LoVo (cell line): ENCODE results near the gene TMEM184B.
A peak's percentile ranks its signal among the peaks of the same experiment; 100 is the strongest.
"Not testable (repeated sequence)": the region's sequence is repeated elsewhere in the genome, so short reads cannot be mapped to it uniquely, and the experiment has no call there.

Source experiments
- DNase-seq: peaks from one replicate; pipeline ENCODE4 v3.0.0-alpha.2; 2016; ENCODE audit warnings: low spot score

The TMEM184B gene

DNA sequence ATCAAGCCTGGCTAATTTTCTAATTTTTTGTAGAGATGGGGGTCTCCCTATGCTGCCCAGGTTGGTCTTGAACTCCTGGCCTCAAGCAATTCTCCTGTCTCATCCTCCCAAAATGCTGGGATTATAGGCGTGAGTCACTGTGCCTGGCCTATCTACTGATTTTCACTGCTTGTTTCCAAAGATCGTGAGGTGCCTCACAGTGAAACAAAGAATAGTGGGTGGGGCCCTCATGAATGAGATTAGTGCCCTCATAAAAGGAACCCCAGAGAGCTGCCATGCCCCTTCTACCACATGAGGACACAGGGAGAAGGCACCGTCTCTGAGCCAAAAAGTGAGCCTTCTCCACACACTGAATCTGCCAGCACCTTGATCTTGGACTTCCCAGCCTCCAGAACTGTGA lies 23.5 kb downstream of the TMEM184B start:
- peak; percentile 38 for DNase-seq

DNA sequence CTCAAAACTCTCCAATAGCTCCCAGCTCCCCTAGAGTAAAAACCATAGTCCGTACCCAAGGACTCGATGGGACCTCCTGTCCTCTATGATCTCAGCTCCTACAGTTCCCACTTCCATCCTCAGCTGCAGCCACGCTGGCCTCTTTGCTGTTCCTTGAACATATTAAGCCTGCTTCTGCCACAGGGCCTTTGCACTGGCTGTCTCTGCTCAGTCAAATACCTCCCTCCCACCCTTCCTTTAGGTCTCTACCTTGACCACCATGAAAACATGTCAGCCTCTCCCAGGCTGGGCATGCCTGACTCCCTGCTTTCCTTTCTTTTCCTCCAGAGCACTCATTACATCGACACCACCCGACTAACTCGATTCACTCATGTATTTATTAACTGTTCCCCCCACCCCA lies 24.5 kb downstream of the TMEM184B start:
- DNase-seq, result no peak

DNA sequence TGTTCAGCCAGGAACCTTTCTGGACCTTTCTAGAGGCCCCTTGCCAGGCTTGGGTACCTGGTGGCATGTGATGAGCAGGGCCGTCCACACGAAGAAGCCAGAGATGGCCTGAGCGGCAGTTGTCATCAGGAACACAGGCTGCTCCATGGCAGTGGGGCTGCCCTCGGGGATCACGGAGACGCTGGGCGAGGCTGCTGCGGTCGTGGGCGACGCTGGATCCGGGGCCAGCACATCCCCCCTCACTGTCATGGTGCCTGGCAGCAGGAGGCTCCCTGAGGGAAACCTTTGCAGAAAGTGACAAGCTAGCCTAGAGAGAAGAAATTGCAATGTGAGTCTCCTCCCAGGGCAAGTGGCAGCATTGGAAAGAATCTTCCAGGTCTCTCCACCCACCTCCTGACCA lies 25.1 kb downstream of the TMEM184B start:
- no peak for DNase-seq

DNA sequence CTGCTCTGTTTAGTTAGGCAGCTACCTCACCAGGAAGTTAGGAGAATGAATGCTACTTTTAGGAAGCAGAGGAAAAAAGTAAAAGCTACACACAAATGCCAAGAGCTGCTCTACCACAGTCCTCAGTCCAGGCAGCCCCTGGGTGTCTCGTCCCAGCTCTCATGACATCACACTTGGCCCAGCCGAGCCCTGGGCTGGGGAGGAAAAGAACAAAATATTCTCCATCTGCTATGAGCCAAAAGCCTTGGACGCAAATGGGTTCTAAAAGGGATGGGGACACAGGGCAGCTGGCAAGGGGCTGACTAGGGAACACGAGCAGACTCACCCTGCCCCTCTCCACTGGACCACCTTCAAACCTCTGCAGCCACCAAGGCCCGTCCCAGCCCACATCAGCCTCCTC lies 26.1 kb downstream of the TMEM184B start:
- no peak for DNase-seq

DNA sequence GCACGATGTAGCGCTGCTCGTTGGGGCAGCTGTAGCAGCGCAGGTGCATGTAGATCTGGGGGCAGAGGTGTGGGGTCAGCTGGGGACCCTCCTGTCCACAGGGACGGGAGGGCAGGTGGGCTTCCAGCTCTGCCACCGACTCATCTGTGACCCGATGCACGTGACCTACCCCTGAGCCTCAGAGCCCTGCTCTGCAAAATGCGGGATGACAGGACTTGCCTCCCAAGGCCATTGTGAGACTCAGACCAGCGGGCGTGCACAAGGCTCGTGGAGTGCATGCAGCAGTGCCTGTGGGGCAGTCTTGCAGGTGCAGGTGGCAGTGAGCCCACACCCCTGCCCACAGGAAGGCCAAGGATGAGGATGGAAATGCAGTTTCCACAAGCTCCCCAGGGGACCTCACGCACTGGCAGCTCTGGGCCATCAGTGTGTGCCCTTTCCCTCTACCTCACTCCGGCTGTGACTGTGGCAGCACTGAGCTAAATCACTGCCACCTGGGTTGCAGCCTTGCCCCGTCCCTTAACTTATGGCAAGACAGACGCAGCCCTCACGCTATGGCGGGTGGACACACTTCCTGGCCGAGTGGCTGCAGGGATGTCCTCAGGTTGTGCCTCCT lies 26.7 kb downstream of the TMEM184B start:
- no peak for DNase-seq

DNA sequence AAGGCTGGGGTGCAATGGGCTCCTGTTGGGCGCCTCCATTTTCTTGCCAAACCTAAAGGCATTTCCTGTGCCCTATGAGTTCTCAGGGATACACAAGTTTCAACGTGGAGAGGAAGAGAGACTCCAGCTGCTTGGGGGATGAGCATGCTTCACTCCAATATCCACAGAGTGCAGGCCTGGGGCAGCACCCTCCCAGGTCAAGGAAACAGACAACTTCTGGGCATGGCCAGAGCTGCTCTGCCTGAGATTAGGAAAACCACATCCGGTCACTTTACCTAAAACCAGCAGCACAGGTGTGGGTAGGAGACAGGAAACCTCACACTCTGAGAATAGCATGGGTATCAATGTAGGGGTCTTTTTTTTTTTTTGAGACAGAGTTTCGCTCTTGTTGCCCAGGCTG lies 28.7 kb downstream of the TMEM184B start:
- DNase-seq, result no peak

DNA sequence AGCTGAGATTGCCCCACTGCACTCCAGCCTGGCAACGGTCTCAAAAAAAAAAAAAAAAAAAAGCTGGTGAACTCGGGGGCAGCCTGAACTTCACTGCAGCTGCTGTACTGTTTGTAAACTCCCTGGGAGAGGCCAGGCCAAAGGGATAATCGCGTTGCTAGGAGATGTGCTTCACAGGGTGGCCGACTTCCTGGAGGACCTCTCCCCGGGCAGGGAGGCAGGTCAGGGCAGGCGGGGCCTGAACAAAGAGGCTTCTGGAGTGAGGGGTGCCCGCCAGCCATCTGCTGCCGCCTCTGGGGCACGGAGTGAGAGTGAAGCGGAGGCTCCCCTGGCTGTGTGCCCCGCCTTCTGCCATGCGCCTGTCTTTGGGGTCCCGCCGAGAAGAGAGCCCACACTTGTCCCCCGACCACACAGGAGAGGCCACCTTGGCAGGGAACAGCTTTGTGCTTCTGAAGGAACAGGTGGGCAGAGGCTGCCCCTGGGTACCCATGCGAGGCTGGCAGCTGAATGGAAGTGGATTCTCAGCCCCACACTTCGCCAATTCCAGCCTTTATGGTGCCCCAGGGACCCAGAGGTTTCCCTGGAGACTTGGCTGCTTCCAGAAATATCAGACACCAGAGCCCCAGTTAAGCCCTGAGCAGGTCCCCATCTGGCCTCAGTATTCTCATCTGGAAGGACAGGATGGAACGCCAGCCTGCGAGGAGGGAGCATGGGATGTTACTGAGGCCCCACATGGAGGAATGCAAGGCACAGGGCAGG lies 29.6 kb downstream of the TMEM184B start:
- DNase-seq, result no peak

DNA sequence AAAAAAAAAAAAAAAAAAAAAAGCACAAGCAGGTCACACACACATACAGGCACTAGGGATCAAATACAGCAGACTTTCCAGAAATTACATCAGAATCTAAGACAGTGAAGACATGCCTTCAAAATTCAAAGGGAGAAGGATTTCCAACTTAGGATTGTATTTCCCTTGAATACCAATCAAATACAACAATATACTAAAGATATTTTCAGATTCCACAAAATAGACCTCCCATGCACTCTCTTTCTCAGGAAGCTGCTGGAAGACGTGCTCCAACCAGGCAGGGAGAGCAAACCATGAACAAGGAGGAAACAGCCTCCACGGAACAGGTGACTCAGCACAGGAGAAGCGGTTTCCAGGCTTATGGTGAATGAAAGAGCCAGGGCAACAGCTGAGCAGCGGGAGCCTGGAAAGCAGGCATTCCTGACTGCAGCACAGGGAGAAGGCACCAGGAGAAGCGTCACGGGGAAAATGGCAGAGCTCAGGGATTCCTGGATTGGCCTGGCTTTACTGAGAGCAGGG lies 32.0 kb downstream of the TMEM184B start:
- peak; percentile 17 for DNase-seq

DNA sequence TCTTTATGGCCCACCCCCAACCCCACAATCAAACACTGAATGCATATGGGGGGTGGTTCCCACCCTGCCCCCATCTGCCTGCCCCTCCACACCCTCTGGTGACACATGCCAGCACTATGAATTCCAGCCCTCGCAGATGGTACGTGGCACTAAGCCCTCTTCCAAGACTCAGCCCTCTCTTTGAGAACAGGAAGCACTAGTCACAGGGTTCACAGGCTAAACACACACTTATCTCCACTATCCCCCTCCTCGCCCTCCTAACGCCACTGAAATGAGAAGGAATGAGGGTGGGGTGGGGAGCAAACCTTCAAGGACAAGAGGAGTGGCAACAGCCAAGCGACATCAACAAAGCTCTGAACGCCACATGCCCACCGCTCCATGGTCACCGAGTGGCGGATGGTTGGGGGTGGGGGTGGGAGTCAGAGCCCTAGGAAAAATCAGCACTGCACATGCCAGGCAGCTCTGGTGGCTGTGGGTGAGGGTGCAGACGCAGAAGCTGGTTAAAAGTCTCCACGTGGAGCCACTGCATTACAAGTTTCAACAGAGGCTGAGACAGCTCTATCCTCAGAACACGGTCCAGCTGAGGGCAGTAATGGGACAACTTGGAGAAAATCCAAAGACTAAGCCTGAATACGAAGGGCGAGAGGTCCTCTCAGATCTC lies 33.6 kb downstream of the TMEM184B start:
- no peak for DNase-seq

DNA sequence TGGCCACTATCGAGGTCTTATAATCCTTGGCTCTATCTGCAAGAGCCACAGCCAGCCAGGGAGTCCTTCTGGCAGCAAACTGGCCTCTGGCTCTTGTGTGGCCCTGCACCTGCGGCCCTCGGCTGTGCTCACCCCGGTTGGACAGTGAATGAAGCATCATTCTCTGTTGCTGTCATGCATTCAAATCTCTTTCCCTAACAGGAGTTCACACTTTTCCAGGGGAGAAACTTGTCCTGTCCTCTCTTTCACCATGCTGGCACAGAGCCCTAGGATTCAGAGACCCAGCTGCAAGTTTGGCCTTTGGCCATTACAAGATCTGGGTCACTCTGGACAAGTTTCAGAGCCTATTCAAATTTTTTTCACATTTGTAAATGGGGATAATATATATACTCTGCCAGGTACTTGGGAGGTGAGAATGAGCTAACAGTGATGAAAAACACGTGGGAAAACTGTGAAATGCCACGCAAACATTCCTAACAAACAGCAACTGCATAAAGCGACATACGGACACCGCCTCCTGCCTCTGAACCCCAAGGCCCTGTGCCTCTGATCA lies 34.2 kb downstream of the TMEM184B start:
- DNase-seq, result no peak

DNA sequence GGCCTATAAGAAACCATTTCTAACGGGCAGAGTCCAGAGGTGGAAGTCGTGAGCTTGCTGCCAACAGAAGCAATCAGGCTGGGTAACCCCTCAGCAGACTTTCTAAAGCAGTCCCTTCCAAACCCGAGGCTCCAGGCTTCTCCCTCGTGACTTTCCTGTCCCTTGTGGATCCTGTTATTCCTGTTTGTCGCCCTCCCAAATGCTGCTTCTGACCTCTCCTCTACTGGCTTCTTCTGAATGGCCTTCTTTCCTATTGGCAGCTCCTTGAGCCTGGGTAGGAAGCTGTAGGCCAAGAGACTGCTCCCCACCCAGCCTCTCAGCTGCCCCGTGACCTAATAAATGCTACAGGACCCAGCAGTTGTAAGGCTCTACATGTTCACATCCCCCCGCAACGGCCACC lies 36.0 kb downstream of the TMEM184B start:
- DNase-seq, result no peak

DNA sequence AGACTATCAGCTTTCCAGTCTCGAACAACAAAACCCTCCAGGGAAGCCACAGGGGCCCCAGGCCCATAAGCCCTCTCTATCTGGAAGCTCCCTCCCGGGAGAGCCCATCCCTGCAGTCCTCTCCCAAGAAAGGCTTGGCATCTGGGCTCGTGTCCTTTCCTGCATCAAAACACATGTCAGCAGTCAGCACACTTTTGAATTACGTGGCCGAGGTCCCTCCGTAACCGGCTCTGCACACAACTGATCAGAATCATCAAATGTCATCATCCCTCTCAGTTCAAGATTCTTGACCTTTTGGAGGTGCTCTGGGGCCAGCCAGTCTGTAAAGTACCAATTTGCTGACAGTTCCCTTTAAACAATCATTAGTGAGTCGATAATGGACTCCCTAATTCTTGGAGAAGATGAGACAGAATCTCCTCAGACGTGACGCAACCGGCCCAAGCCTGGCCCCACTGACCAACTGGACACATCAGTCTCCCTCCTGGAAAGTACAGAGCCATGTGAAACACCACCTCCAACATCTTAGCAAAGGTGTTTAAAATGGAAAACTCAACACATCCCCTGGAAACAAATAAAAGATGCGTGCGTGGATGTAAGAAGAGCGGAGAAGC lies 37.5 kb downstream of the TMEM184B start:
- no peak for DNase-seq

DNA sequence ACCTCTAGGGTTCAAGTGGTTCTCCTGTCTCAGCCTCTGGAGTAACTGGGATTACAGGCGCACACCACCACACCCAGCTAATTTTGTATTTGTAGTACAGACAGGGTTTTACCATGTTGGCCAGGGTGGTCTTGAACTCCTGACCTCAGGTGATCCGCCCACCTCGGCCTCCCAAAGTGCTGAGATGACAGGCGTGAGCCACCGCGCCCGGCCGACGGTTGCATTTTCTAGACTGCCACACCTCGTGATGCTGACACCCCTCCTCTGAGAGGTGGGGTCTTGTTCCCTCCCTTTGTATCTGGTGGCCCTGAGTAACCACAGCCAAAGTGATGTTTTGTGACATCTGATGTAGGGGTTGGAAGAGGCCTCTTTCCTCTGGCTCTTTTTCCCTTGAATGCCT lies 39.0 kb downstream of the TMEM184B start:
- DNase-seq, result not testable (repeated sequence)

DNA sequence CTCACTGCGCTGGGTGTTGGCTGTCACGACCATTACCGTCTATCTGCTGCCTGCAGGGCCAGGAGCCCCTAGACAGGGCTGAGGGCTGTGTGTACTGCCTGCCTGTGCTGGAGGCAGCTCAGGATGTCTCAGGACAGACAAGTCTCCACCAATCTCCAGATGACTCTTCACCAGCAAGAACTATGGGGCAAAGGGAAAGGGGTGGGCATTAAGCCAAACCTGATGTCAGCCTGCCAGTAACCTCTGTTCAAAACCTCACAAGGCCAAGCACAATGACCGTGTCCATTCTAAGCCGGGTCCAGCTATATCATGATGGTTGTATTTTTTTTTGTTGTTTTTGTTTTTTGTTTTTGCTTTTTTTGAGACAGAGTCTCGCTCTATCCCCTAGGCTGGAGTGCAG lies 39.4 kb downstream of the TMEM184B start:
- no peak for DNase-seq

DNA sequence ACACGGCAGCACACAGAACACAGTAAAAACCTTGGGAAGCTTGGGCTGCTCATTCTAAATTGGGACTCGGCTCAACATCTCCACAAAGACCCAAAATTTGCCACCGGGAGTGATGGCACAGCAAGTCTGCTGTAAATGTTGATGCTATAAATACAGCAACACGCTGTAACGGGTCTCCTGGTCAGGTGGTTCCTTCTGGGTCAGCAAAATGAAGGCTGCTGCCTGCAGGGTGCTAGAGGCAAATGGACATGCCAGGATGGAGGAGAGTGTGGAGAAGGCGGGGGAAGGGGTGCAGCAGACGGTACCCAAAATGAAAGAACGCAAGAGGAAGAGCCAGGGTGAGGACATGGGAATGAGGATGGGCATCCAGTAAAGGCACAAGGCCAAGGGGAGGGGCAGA lies 40.6 kb downstream of the TMEM184B start:
- no peak for DNase-seq

DNA sequence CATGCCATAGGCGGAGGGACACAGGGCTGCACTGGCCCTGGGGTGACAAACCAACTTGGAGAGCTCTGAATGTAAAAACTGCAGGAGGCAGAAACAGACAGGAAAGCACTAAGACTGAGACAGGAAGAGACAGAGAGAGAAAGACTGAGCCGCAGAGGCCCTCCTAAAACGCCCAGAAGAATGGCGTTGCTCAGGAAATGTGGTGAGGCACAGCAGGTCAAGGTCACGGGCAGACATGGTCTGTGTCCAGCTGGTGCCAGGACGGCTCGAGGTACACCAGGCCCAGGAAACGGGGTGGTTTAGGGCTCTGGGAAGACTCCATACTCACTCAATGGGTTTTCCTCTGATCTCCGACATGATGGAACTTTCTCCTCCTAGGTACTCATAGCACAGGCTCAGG lies 41.9 kb downstream of the TMEM184B start:
- no peak for DNase-seq

DNA sequence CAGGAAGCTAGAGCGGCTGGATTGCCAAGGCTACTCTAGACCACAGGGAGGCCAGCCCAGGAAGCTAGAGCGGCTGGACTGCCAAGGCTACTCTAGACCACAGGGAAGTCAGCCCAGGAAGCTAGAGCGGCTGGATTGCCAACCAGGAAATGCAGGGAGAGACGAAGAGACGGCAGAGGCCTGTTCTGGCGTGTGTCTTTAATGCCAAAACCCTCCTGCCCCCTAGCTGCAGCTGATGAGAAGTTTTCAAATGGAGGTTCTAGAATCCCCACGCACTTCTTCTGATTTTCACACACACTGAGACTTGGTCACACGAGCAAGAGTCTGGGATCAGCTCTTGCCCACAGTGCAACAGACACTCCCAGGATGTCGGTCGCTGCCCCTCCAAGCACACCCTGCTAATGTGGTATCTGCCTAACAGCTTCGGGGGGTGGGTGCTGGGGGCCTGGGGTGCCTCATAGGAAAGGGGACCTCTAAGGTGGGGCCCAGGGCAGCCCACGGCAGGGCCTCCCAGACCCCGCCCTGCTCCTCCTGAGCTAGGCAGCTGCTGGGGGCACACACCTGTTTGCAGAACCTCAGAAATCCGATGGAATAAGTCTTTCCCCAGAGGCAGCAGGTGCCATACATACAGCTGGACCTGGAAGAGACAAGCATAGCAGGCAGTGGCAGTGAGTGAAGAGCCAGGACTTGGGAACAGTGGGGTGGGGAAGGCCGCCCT lies 42.5 kb downstream of the TMEM184B start:
- DNase-seq, result no peak

DNA sequence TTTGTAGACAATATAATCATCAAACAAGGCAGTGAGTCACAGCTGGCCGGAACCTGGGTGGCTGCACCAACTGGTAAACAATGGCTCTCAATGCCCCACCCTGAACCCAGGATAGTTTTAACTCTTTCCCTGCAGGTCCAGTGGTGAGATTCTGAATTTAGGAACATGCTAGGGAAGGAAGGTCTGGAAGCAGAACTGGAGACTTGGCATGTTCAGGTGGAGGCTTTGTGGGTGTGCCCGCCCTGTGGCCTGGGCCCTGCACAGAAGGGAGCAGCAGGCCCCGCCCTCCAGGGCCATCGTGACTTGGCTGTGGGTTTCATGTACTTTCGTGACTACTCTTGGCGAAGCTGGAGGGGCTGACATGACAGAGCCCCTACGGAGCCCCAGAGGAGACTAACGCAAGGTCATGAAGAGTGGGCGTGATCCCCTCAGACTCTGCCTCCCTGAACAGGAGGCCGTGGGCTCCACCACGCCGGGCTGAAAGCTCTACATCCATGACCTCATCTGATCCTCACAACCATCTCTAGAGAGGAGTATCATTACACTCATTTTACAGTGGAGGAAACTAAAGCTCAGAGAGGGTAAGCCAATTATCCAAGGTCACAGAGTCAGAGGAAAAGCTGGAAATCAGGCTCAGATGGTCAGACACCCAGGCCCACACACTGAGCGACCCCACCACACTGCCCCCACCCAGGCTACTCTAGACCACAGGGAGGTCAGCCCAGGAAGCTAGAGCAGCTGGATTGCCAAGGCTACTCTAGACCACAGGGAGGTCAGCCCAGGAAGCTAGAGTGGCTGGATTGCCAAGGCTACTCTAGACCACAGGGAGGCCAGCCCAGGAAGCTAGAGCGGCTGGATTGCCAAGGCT lies 43.7 kb downstream of the TMEM184B start:
- DNase-seq, result peak; percentile 62

DNA sequence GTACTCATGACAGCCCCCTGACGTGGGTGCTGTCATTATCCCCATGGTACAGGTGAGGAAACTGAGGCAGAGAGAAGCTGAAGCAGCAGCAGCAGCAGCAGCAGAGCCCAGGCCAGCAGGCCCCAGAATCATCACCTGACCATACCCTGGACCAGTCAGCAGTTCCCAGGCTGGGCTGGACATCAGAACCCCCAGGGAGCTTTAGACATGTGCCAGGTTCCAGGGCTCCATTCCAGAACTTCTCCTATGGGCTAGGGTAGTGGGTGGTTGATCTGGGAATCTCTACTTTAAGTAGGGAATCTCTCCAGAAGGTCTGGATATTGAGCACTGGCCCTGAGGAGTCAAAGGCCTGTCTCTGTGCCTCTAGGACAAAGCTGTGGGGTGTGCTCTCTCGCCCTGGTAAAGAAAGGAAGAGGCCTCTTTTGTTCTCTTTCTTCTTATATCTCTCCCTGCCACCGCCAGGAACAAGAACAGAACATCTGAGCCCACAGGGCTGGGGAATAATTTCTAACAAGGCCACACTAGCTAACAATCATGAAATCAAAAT lies 44.4 kb downstream of the TMEM184B start:
- no peak for DNase-seq

DNA sequence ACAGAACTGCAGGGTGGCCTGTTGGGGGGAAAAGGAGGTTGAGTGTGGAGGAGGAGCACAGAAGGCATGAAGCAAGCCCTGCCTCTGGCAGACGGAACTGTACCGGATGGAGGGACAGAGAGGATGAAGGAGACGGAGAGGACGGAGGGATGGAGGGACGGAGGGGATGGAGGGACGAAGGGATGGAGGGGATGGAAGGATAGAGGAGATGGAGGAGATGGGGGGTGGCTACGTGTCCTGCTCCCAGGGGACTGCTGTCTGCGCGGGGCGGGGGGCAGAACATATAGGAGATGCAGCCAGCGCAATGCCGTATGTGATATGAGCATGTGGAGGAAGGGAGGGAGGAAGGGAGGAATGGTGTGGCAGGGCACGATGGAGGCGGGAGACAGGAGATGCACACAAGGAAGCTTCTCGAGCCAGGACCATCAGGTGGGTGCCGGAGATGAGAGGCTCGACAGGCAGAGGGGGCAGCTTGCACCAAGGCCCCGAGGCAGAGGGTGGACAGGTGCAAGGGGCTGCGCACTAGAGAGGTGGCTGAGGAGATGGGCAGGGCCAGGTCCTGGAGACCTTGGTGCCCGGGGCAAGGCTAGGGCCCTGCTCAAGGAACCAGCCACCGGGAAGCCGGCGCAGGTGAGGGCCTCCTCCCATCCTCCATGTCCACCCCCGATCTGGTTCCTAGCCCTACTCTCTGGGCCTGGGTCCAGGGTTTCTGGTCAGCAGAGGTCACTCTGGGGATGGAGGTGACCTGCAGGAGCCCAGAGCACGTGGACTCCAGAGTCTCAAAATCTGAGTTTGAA lies 45.8 kb downstream of the TMEM184B start:
- no peak for DNase-seq
